HG02571 (cell line): ENCODE data around the gene C17orf58.
"Not testable (repeated sequence)": the region's sequence is repeated elsewhere in the genome, so short reads cannot be mapped to it uniquely, and the experiment has no call there.

Source experiments
- ATAC-seq: cut with Tn5 transposase; IDR thresholded peaks from one replicate; pipeline ENCODE4 v1.9.1; 2021; ENCODE audit warnings: mild to moderate bottlenecking, moderate library complexity; ENCODE audit not compliant: unreplicated experiment

The C17orf58 gene

GRCh38 chr17:67996301-67997171 lies at the start of gene C17orf58:
Gene C17orf58, minus strand, starts transcription at chr17:67996469. Its CDS starts 271 bp downstream, at chr17:67996198.
- ATAC-seq, result not testable (repeated sequence)

- ATAC-seq, result no peak
Observed at GRCh38 chr17:68036304-68037147, 40.3 kb upstream of the C17orf58 start.

GRCh38 chr17:68035523-68036303 lies 39.4 kb upstream of the C17orf58 start, which contains the start of gene KPNA2:
Gene KPNA2, plus strand, starts transcription at chr17:68035735. Its CDS starts 1,398 bp downstream, at chr17:68037133.
- ATAC-seq, result peak; percentile 90

GRCh38 chr17:68035131-68035522 lies 38.9 kb upstream of the C17orf58 start:
- ATAC-seq, result peak; percentile 84

- no peak for ATAC-seq
Observed at GRCh38 chr17:68034452-68034776, 38.1 kb upstream of the C17orf58 start.

- ATAC-seq, result no peak
Observed at GRCh38 chr17:68033636-68034451, 37.6 kb upstream of the C17orf58 start.

- ATAC-seq, result no peak
Observed at GRCh38 chr17:68029512-68030215, 33.4 kb upstream of the C17orf58 start.

GRCh38 chr17:68022547-68022946 lies 26.3 kb upstream of the C17orf58 start:
- ATAC-seq, result not testable (repeated sequence)

- no peak for ATAC-seq
Observed at GRCh38 chr17:68021963-68022362, 25.7 kb upstream of the C17orf58 start.

- ATAC-seq, result not testable (repeated sequence)
Observed at GRCh38 chr17:68020791-68021190, 24.5 kb upstream of the C17orf58 start.

GRCh38 chr17:68020409-68020756 lies 24.1 kb upstream of the C17orf58 start:
- ATAC-seq, result no peak

- peak; percentile 89 for ATAC-seq
Observed at GRCh38 chr17:68019675-68020408, 23.6 kb upstream of the C17orf58 start.

GRCh38 chr17:68019336-68019674 lies 23.0 kb upstream of the C17orf58 start:
- ATAC-seq, result no peak

GRCh38 chr17:68018493-68018892 lies 22.2 kb upstream of the C17orf58 start:
- not testable (repeated sequence) for ATAC-seq

- no peak for ATAC-seq
Observed at GRCh38 chr17:68016838-68017237, 20.6 kb upstream of the C17orf58 start.

- no peak for ATAC-seq
Observed at GRCh38 chr17:68015081-68015723, 18.9 kb upstream of the C17orf58 start.

GRCh38 chr17:68013385-68013784 lies 17.1 kb upstream of the C17orf58 start:
- ATAC-seq, result no peak

GRCh38 chr17:68011199-68011665 lies 15.0 kb upstream of the C17orf58 start:
- ATAC-seq, result no peak
